NT2/D1 (cell line): ENCODE data around the gene RIPPLY2.

Experiments used
- SUZ12 ChIP-seq: IDR thresholded peaks from 2 replicates; pipeline ENCODE4 v1.6.1; 2011; ENCODE audit not compliant: insufficient read length, insufficient read depth; ENCODE audit errors: extremely low read depth
- YY1 ChIP-seq: IDR thresholded peaks from 2 replicates; pipeline ENCODE4 v1.6.1; 2011; ENCODE audit not compliant: insufficient read length, insufficient read depth
- ZNF274 ChIP-seq: IDR thresholded peaks from 2 replicates; pipeline ENCODE4 v1.6.1; 2011; ENCODE audit warnings: mild to moderate bottlenecking, low read depth, low read length

DNA sequence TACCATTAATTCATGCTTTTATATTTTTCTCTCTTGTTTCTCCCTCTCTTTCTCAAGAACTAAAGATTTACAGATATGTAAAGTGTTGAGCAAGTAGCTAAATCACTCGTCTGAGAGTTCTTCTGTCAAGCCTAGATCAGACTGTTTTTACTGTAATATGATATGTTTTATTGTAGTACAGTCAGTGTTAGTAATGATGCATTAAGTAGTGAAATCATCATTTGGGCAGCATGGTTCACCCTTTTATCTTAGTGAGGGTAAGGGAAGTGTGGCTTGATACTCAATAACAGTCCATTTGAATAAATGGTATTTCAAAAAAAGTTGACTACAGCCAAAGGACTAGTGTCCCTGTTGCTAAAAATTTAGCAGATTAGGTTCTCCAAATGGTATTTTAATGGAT, 15.5 kb downstream of the RIPPLY2 start:
- no peak for TF ChIP-seq ZNF274
- TF ChIP-seq YY1 = no peak
- no peak for TF ChIP-seq SUZ12
